IPS-18a (cell line): ENCODE results near the gene MTRF1.
A peak's percentile ranks its signal among the peaks of the same experiment; 100 is the strongest.

Experiments
- H3K27ac ChIP-seq: one replicate; pipeline ENCODE4 v1.5.1; 2013; ENCODE audit warnings: low read length
- H3K27me3 ChIP-seq: one replicate; pipeline ENCODE4 v1.6.1; 2013; ENCODE audit warnings: mild to moderate bottlenecking, low read length; ENCODE audit not compliant: control insufficient read depth, insufficient read depth
- H3K36me3 ChIP-seq: one replicate; pipeline ENCODE4 v1.6.1; 2013; ENCODE audit warnings: low read depth, low read length; ENCODE audit not compliant: control insufficient read depth
- H3K4me1 ChIP-seq: one replicate; pipeline ENCODE4 v1.6.1; 2013; ENCODE audit warnings: low read depth, low read length; ENCODE audit not compliant: control insufficient read depth
- H3K4me3 ChIP-seq: one replicate; pipeline ENCODE4 v1.5.1; 2013; ENCODE audit warnings: low read length
- H3K9ac ChIP-seq: one replicate; pipeline ENCODE4 v1.6.1; 2013; ENCODE audit warnings: mild to moderate bottlenecking, low read length, moderate library complexity
- H3K9me3 ChIP-seq: one replicate; pipeline ENCODE4 v1.6.1; 2013; ENCODE audit warnings: low read depth, low read length; ENCODE audit not compliant: control insufficient read depth

MTRF1 gene, protein sequence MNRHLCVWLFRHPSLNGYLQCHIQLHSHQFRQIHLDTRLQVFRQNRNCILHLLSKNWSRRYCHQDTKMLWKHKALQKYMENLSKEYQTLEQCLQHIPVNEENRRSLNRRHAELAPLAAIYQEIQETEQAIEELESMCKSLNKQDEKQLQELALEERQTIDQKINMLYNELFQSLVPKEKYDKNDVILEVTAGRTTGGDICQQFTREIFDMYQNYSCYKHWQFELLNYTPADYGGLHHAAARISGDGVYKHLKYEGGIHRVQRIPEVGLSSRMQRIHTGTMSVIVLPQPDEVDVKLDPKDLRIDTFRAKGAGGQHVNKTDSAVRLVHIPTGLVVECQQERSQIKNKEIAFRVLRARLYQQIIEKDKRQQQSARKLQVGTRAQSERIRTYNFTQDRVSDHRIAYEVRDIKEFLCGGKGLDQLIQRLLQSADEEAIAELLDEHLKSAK

DNA sequence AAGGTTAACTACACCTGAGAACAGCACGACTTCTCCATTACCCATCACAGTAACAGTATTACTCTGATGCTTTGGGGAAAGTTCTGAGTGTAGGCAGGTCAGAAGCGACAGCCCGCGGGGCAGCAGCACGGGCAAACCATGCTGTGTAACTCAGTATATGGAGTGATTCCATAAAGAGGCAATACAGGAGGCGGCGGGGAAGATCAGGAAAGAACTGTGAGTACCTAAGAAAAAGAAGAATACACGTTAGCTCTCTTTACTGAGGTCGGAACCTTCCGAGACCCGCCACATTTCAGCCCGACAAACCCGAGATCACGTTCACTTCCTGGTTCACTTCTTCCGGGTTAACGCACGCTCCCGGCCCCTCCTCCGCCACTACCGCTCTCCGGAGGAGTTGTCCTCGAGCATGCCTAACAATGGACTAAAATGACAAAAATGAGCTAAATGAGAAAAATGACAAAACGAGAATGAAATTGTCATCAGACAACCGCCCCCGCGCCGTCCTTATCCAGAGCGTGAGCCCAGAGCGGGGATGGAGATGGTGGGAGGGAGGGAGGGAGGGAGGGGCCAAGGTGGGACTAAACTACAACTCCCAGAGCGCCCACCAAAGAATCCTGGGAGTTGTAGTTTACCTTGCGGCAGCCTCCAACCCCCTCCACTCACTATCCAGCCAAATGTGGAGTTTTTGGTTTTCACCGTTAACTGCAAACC lies at the start of gene MTRF1:
Gene MTRF1, minus strand, starts transcription at position 316 of the 711 bp plus-strand sequence. CDS start 2,669 bp downstream, outside the sequence.
- Histone ChIP-seq H3K4me3 (peak within 1 kb of the TSS; percentile 89), H3K4me1 (peaks cover 4% of the 10 kb centered on the region), H3K36me3 (peaks cover 16% of the 10 kb centered on the region), H3K9ac (peak within 1 kb of the TSS; percentile 66), H3K9me3 (peaks cover 11% of the 10 kb centered on the region), H3K27ac (peak within 1 kb of the TSS; percentile 56), H3K27me3 (no peaks in the 10 kb centered on the region)

DNA sequence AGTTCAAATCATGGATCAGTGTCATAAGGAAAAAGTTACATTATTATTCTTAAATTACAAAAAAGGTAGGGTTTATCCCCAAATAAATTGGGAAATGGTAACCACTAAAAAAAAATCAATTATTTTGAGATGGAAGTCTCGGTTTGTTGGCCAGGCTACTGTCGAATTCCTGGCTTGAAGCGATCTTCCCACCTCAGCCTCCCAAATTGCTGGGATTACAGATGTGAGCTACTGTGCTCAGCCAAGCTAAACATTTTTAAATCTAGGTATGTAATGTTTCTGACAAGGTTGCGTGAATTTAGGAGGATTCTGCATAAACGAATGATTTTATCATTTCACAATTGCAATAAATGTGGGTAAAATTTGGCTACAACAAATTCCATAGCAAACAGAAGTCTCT lies 49.7 kb upstream of the MTRF1 start:
- H3K36me3 ChIP-seq = peaks cover 8% of the 10 kb centered on the region
- peak overlapping the region; percentile 100 for H3K4me3 ChIP-seq
- peak overlapping the region; percentile 97 for H3K9ac ChIP-seq
- H3K4me1 ChIP-seq = peaks cover 23% of the 10 kb centered on the region
- no peaks in the 10 kb centered on the region for H3K27me3 ChIP-seq
- H3K27ac ChIP-seq = no peak overlapping the region
- no peaks in the 10 kb centered on the region for H3K9me3 ChIP-seq

DNA sequence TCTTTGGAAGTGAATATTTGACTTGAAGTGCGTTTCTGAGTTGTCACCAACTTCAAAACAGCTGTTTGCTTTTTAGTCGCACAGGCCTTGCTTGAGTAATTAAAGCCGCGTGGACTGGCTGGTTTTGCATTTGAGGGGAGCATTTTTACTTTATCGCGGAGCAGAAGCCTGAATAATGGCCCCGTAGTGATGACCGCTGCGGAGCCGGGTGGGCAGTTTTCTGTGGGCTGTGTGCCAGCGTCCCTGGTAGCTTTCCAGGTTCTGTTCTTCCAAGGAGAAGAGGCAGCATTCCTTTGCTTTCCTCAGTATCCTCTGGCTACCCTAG lies 48.8 kb upstream of the MTRF1 start:
- Histone ChIP-seq H3K4me1 (peaks cover 23% of the 10 kb centered on the region), H3K36me3 (peaks cover 5% of the 10 kb centered on the region), H3K27me3 (no peaks in the 10 kb centered on the region), H3K27ac (peak overlapping the region; percentile 57), H3K9ac (peak overlapping the region; percentile 97), H3K9me3 (no peaks in the 10 kb centered on the region), H3K4me3 (peak overlapping the region; percentile 100)

DNA sequence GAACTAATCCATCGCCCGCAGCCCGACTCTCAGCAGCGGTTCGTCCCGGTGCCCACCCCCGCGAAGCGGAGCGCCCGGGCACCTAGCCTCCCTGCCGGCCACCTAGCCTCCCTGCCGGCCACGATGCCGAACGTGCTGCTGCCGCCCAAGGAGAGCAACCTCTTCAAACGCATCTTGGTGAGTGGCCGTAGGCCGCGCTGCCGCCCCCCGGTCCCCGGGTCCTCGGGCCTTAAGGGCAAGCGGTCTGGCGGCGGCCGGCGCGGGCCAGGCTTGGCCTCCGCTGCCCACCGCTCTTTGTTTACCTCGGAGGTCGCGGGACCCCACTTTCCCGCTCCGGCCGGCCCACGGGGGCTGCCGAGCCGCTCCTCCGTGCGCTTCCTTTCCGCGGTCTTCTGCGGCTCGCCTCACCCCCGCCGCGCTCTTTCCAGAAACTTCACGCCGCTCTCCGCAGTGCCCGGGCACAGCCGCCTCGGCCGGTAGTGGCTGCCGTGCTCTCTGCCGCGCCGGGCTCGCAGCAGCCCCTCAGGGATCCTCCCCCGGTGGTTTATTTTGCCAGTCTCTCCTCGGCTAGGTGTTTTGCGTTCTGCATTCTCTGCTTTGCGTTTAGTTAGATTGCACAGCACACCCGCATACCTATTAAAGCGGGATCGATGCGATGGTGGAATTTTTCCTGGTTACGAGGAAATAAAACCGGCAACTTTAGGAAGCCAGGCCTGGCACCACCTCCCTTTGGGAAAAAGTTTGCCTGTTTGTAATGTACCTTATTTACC lies 48.2 kb upstream of the MTRF1 start:
- Histone ChIP-seq H3K36me3 (no peaks in the 10 kb centered on the region), H3K27ac (peak overlapping the region; percentile 71), H3K9me3 (no peaks in the 10 kb centered on the region), H3K4me1 (peaks cover 23% of the 10 kb centered on the region), H3K4me3 (peak overlapping the region; percentile 100), H3K27me3 (no peaks in the 10 kb centered on the region), H3K9ac (peak overlapping the region; percentile 97)

DNA sequence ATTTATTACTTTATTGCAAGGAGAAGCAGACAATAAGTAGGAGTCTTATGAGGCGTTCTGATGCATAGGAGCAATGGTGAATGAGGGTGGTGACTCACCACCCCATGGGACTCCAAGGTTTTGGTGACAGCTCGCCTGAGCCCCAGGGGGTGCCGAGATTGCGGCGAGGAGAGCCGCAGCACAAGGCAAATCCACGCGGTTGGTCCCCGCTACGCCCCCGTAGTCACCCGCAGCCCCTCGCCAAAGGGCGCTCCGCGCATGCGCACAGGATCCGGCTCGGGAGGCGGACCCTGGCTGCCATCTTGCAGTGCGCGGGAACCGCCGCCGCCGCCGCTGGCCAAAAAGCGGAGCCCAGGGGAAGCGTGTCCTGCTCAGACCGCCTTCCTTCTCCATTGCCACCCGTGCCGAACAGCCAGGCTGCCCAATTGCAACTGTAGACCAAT lies 47.6 kb upstream of the MTRF1 start, which contains the start of gene NAA16:
Gene NAA16, plus strand, starts transcription at position 305 of the 443 bp plus-strand sequence. CDS start 262 bp downstream, outside the sequence.
- Histone ChIP-seq H3K27ac (peak within 1 kb of the TSS; percentile 71), H3K9me3 (no peaks in the 10 kb centered on the region), H3K36me3 (no peaks in the 10 kb centered on the region), H3K9ac (peak within 1 kb of the TSS; percentile 97), H3K4me1 (peaks cover 23% of the 10 kb centered on the region), H3K4me3 (peak within 1 kb of the TSS; percentile 100), H3K27me3 (no peaks in the 10 kb centered on the region)

DNA sequence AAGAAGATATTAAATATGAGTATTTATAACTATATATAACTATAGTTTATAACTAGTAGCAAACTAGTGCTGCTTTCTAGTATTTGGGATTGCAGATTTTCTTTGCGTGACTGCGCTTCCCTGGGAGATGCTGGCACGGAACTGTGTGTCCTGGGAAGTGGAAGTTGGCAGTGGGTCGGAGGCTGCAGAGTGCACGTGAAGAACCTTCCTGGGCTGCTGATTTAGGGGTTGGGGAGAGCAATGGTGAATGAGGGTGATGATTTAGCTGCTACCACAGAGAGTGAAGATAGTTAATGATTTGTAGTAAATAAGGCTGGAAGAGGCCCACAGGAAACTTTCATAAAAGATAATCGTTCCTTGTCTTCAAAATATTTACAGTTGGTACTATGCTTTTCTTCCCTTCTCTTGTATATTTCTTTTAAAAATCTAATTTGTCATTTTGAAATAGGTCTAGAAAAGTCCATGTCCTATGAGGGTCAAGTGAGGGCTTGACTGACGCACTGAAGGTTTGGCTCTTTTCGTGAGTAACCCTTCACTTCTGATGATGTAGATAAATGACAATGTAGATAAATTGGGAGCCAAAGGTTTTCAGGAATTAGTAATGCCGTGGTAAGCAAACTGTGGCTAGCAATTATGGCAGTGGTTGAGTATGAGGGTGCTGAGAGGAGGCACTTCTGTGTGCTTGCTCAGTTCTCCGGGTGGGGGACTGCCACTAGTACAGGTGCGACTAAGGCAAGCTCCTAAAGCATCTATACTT lies 44.7 kb upstream of the MTRF1 start:
- no peak overlapping the region for H3K9ac ChIP-seq

DNA sequence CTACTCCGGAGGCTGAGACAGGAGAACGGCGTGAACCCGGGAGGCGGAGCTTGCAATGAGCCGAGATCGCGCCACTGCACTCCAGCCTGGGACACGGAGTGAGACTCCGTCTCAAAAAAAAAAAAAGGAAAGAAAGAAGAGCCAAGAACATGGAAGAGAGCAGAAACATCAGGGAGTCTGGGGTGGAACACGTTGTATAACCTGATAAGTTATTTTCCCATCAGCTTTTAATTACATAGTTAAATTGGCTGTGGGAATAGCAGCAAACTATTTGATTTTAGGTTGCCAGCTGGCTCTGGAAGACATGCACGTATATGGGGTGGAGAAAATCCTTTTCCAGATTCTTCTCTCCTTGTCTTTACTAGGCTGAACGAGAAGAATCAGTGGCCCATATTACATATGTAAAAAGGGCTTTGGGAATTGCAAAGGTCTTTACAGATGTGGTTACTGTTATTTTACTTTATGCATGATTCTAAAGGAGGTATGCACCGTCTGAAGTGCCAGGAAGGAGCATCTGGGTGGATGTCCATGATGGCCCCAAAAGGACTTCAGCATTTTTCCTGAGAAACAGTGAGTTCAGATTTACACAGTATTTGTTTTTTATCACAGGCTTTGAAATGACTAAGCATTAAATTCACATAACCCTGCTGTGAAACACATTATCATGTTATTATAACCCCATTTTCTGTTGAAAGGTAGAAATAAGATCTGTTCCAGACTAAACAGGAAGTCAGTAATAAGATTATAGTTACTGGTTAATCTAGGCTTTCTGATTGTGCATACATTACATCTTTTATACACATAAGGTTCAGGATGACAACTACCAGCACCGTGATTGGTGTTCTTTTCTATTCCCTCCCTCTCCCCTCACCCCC lies 43.1 kb upstream of the MTRF1 start:
- Histone ChIP-seq H3K9ac (no peak overlapping the region), H3K4me1 (no peaks in the 10 kb centered on the region), H3K9me3 (no peaks in the 10 kb centered on the region), H3K36me3 (no peaks in the 10 kb centered on the region), H3K4me3 (no peak overlapping the region), H3K27ac (no peak overlapping the region), H3K27me3 (no peaks in the 10 kb centered on the region)

More for the DNA sequence above, 44.7 kb upstream of the MTRF1 start:
- Histone ChIP-seq H3K9me3 (no peaks in the 10 kb centered on the region), H3K36me3 (no peaks in the 10 kb centered on the region), H3K27ac (no peak overlapping the region), H3K4me1 (peaks cover 2% of the 10 kb centered on the region), H3K27me3 (no peaks in the 10 kb centered on the region), H3K4me3 (no peak overlapping the region)

DNA sequence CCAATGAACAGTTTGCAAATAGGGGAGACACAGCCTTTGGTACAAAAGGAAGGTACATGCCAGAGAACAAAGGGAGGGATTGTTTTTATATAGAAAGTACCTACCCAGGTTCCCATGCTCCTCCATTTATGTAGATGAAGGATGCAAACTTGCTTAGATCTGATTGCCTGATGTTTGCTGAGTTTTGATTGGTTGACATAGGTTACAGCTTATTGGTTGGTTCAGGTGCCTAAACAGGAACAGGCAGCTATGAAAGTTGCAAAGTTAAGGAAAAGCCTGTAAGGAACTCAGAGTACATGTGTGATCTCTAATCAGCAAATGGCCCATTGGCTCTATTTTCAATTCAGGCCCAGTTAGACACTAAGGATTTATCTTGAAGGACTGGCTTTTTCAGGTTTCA lies 41.2 kb upstream of the MTRF1 start:
- H3K4me3 ChIP-seq = no peak overlapping the region
- H3K27me3 ChIP-seq = no peaks in the 10 kb centered on the region
- H3K4me1 ChIP-seq = no peaks in the 10 kb centered on the region
- no peak overlapping the region for H3K9ac ChIP-seq
- no peaks in the 10 kb centered on the region for H3K9me3 ChIP-seq
- no peaks in the 10 kb centered on the region for H3K36me3 ChIP-seq
- no peak overlapping the region for H3K27ac ChIP-seq

DNA sequence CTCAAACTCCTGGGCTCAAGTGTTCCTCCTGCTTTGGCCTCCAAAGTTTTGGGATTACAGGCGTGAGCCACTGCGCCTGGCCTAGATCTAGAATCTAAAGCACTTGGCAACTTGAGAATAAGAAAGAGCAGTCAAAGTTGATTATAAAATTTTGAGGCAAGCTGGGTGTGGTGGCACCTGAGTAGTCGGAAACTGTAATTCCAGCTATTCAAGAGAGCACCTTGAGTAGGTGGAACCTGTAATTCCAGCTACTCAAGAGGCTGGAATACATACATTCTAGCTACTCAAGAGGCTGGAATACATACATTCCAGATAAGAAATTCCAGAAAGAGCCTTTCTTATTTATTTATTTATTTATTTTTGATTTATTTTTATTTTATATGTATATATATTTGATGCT lies 39.4 kb upstream of the MTRF1 start:
- H3K4me1 ChIP-seq = no peaks in the 10 kb centered on the region
- H3K9ac ChIP-seq = no peak overlapping the region
- no peak overlapping the region for H3K4me3 ChIP-seq
- H3K27me3 ChIP-seq = no peaks in the 10 kb centered on the region
- H3K27ac ChIP-seq = no peak overlapping the region
- no peaks in the 10 kb centered on the region for H3K36me3 ChIP-seq
- H3K9me3 ChIP-seq = no peaks in the 10 kb centered on the region

DNA sequence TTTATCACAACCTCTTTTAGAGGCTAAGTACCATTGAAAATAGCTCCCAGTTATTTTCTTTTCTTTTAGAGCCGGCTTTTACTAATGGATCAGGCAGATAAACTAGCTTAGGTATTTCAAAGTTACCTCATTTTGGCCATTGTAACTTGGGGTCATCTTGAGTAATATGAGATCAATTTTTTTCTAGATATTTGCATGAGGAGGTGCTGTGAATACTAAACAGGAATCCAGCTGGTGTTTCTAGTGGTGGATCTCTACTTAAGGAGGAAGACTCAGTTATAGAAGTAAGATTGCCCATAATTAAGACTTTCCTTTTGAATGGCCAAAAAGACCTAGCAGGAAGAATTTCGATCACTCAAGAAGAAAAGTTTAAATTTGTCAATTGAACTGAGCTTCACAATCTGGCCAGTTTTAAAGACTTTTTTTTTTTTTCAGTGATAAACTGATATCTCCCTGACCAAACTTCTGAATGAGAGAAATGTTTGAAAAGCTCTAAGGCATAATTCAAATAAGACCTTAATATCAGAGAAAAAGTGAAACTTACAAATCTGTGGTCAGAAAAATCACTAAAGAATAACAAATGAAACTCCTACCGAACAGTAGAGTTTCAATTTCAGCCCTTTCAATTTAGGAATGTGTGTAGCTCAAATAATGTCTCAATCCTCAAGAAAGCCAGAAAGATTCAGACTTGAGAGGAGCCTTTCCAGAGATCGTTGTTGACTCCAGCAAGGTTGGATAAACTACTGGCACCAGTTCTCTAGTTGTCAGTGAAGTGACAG lies 36.1 kb upstream of the MTRF1 start:
- Histone ChIP-seq H3K4me1 (no peaks in the 10 kb centered on the region), H3K27ac (no peak overlapping the region), H3K9me3 (no peaks in the 10 kb centered on the region), H3K9ac (no peak overlapping the region), H3K4me3 (no peak overlapping the region), H3K27me3 (no peaks in the 10 kb centered on the region), H3K36me3 (no peaks in the 10 kb centered on the region)
